ENCODE measurements around the gene BNIP2. TPM values are rescaled to one million over a fixed set of nuclear protein-coding genes. Genes with fewer than 3 reads are reported as not detected.

BNIP2 gene
- total and polyA plus RNA-seq, 4 donors, result 17.4 to 73.6 (median 29.6) TPM

GRCh38 chr15:59662260-59662659, 26.9 kb downstream of the BNIP2 start:
- no peak for DNase-seq (ENCODE audit: low spot score)
- no peak overlapping the region for H3K4me3 ChIP-seq (ENCODE audit: low read depth in 1 of 3, low read length in 3 of 3)
- H3K4me1 ChIP-seq (ENCODE audit: control insufficient read depth in 4 of 4, insufficient read depth in 4 of 4, low read length in 3 of 4), result peaks cover 3 to 19% (median 16%) of the 10 kb centered on the region in 4 donors
- no peaks in the 10 kb centered on the region for H3K9me3 ChIP-seq (ENCODE audit: control insufficient read depth in 4 of 4, low read length in 3 of 4)
- no peak overlapping the region for H3K9ac ChIP-seq (ENCODE audit: low read depth in 1 of 2, low read length in 2 of 2)
- no peak for TF ChIP-seq NR2F2 (IDR thresholded peaks at IDR 0.05)
- no peak for TF ChIP-seq ATF3 (IDR thresholded peaks at IDR 0.05)
- no peak for TF ChIP-seq FOXA1 (IDR thresholded peaks at IDR 0.05)
- TF ChIP-seq ZBTB33 (IDR thresholded peaks at IDR 0.05), result no peak
- no peak for TF ChIP-seq TAF1 (conservative IDR thresholded peaks at IDR 0.05)
- TF ChIP-seq GABPA (IDR thresholded peaks at IDR 0.05 in 1 of 2, conservative IDR thresholded peaks at IDR 0.05 in 1 of 2), result no peak
- TF ChIP-seq MAX (IDR thresholded peaks at IDR 0.05), result no peak
- no peak for TF ChIP-seq RAD21 (IDR thresholded peaks at IDR 0.05)
- TF ChIP-seq EGR1 (IDR thresholded peaks at IDR 0.05; ENCODE audit: low read depth in 2 of 2), result no peak
- no peak for TF ChIP-seq YY1 (IDR thresholded peaks at IDR 0.05)
- TF ChIP-seq CTCF (IDR thresholded peaks at IDR 0.05; ENCODE audit: low read depth, low read length, missing input control), result no peak
- TF ChIP-seq JUND (IDR thresholded peaks at IDR 0.05), result no peak
- TF ChIP-seq HNF4G (IDR thresholded peaks at IDR 0.05), result no peak
- TF ChIP-seq FOXA2 (IDR thresholded peaks at IDR 0.05), result no peak
- TF ChIP-seq SP1 (IDR thresholded peaks at IDR 0.05), result no peak
- no peak for TF ChIP-seq REST (IDR thresholded peaks at IDR 0.05)
- 32% methylated on average over 1 of the region's 1 CpG for WGBS
- H3K27me3 ChIP-seq (ENCODE audit: control insufficient read depth in 4 of 4, insufficient read depth in 4 of 4, low read length in 3 of 4), result no peaks in the 10 kb centered on the region
- peaks cover 2 to 28% (median 15%) of the 10 kb centered on the region in 4 donors for H3K36me3 ChIP-seq (ENCODE audit: control insufficient read depth in 4 of 4, insufficient read depth in 3 of 4, low read depth in 1 of 4, low read length in 3 of 4)
- no peak overlapping the region for H3K27ac ChIP-seq (ENCODE audit: low read depth in 1 of 2, low read length in 2 of 2)

GRCh38 chr15:59659366-59659765, 29.8 kb downstream of the BNIP2 start:
- no peaks in the 10 kb centered on the region for H3K27me3 ChIP-seq (ENCODE audit: control insufficient read depth in 4 of 4, insufficient read depth in 4 of 4, low read length in 3 of 4)
- 19% methylated on average over 1 of the region's 1 CpG for WGBS
- H3K4me3 ChIP-seq (ENCODE audit: low read depth in 1 of 3, low read length in 3 of 3), result no peak overlapping the region
- H3K36me3 ChIP-seq (ENCODE audit: control insufficient read depth in 4 of 4, insufficient read depth in 3 of 4, low read depth in 1 of 4, low read length in 3 of 4), result peaks cover 2 to 19% (median 10%) of the 10 kb centered on the region in 4 donors
- peaks cover 9 to 37% (median 29%) of the 10 kb centered on the region in 4 donors for H3K4me1 ChIP-seq (ENCODE audit: control insufficient read depth in 4 of 4, insufficient read depth in 4 of 4, low read length in 3 of 4)
- H3K9me3 ChIP-seq (ENCODE audit: control insufficient read depth in 4 of 4, low read length in 3 of 4), result no peaks in the 10 kb centered on the region
- peak overlapping the region; percentile 41 to 51 for H3K27ac ChIP-seq (ENCODE audit: low read depth in 1 of 2, low read length in 2 of 2)
- no peak for DNase-seq (ENCODE audit: low spot score)
- no peak overlapping the region for H3K9ac ChIP-seq (ENCODE audit: low read depth in 1 of 2, low read length in 2 of 2)
- TF ChIP-seq RXRA (IDR thresholded peaks at IDR 0.05) (peak in 1 of 2 donors; percentile 40), NR2F2 (IDR thresholded peaks at IDR 0.05) (no peak), FOXA1 (IDR thresholded peaks at IDR 0.05) (peak; percentile 20), FOXA2 (IDR thresholded peaks at IDR 0.05) (peak; percentile 61), HNF4G (IDR thresholded peaks at IDR 0.05) (no peak), SP1 (IDR thresholded peaks at IDR 0.05) (peak; percentile 28), JUND (IDR thresholded peaks at IDR 0.05) (no peak), HNF4A (conservative IDR thresholded peaks at IDR 0.05) (peak; percentile 61 to 70)

All from liver (tissue), 9 donors.